AG04449 (cell line): Measurements from ENCODE around the gene CRELD2.

Source experiments
- CTCF ChIA-PET: fragments of 350-600 bp; formaldehyde crosslinking; extraction: SDS; loops from one replicate; lab custom pipeline; 2021; ENCODE audit warnings: antibody characterized with exemption; lab: Yijun Ruan, JAX
- POLR2A ChIA-PET: fragments of 400-600, 350-600 bp; formaldehyde crosslinking; extraction: SDS; loops from one replicate; lab custom pipeline; 2020; ENCODE audit warnings: antibody characterized with exemption, inconsistent platforms; lab: Yijun Ruan, JAX
- DNase-seq: peaks from one replicate; pipeline ENCODE4 v3.0.0-alpha.2; 2010; ENCODE audit warnings: low read depth, low spot score
- H3K4me3 ChIP-seq: 2 replicates; pipeline ENCODE4 v1.5.1; 2011; ENCODE audit warnings: low read depth, mild to moderate bottlenecking, control low read depth, low read length
- CTCF ChIP-seq: IDR thresholded peaks from one replicate; pipeline ENCODE4 v1.5.1; 2011; ENCODE audit warnings: mild to moderate bottlenecking, moderate library complexity, low read length, control low read depth, inconsistent platforms; ENCODE audit not compliant: insufficient read depth; ENCODE audit errors: missing control alignments

CRELD2 gene

DNA sequence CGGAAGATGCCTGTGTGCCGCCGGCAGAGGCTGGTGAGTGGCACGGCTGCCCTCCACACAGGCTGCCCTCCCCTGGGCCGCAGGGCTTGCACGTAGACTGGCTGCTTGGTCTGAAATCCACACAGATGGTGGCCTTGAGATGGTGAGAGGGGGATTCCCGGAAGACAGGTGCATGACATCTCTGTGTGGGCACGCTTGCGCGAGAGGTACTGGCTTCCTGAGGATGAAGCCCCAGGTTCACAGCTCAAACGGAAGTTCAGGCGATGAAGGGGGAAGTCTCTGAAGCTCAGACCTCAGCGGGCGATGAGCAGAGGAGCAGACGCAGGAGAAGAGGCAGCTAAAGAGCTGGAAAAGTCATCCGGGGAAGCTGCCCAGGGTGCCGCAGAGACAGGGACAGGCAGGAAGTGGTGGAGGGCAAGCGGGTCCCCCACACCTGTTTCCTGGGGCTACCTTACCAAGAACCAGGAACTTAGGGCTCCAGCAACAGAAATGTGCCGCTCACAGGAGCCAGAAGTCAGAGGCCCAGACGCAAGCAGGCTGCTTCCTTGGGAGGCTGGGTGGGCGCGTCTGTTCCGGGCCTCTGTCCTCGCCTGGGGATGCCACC is 7.2 kb downstream of the CRELD2 start:
- no peak for TF ChIP-seq CTCF
- CTCF ChIA-PET = interaction anchor here (5.5 kb wide), 1 partner anchor 105 kb away, joined by 40 read pairs; no protein-coding TSS in a partner anchor
- DNase-seq = no peak
- H3K4me3 ChIP-seq = no peak overlapping the region
- POLR2A ChIA-PET = interaction anchor here (0.6 kb wide), 1 partner anchor 14 kb away, joined by 3 read pairs; no protein-coding TSS in a partner anchor

- no peak for TF ChIP-seq CTCF
- no peak for DNase-seq
- ChIA-PET CTCF (interaction anchor here (0.9 to 5.5 kb wide), 2 partner anchors 87 to 104 kb away, joined by 3 to 40 read pairs; no protein-coding TSS in a partner anchor), POLR2A (no interaction called here)
- H3K4me3 ChIP-seq = no peak overlapping the region
Measured at GRCh38 chr22:49926916-49927315, 8.5 kb downstream of the CRELD2 start.

DNA sequence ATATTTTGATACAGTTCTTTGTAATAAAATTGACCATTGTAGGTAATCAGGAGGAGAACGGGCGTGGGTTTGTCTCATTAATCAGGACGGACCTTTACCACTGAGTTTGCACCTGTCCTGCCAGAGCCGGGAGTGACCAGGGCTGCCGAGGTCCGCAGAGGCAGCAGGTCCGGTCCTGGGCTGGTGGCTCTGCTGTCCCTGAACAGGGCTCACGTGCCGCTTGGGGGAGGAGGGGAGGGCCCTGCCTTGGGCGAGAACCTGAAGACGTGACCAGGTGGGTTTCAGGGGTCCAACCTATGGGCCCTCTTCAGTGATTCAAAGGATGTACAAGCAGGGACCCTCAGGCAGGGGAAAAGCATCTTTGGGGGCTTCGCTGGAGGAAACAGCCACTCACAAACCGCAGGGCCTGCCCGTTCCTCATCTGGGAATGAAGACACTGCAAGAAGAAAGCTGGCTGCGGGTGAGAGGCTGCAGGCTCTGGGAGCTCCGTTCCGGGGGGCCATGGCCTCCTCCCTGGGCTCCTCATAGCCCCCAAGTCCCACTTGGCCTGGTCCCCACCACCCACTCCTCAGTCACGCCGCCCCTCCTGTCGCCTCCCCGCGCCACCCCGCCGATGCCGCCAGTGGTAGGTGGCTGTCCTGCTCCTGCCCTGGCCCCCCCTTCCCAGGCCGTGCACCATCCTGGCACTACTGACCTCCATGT is 9.2 kb downstream of the CRELD2 start:
- no peak for DNase-seq
- H3K4me3 ChIP-seq = no peak overlapping the region
- ChIA-PET POLR2A (no interaction called here), CTCF (interaction anchor here (0.9 to 5.5 kb wide), 2 partner anchors 86 to 103 kb away, joined by 3 to 40 read pairs; no protein-coding TSS in a partner anchor)
- TF ChIP-seq CTCF = no peak

DNA sequence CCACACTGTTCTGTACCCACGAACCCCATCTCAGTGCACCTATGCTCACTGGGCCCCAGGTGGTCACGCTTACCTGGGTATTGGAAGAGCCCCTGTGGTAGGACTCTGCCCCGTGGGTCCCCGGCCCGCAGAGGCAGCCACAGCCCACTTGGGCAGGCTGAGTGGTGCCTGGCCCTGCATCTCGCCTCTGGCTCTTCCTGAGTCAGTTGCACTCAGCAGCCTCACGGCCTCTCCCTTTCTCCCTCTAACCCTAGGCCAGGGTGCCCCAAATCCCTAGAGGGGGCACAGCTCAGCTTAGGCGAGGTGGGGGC is 9.7 kb downstream of the CRELD2 start:
- no peak for DNase-seq
- no peak for TF ChIP-seq CTCF
- ChIA-PET POLR2A (no interaction called here), CTCF (interaction anchor here (5.5 kb wide), 1 partner anchor 103 kb away, joined by 40 read pairs; no protein-coding TSS in a partner anchor)
- no peak overlapping the region for H3K4me3 ChIP-seq

DNA sequence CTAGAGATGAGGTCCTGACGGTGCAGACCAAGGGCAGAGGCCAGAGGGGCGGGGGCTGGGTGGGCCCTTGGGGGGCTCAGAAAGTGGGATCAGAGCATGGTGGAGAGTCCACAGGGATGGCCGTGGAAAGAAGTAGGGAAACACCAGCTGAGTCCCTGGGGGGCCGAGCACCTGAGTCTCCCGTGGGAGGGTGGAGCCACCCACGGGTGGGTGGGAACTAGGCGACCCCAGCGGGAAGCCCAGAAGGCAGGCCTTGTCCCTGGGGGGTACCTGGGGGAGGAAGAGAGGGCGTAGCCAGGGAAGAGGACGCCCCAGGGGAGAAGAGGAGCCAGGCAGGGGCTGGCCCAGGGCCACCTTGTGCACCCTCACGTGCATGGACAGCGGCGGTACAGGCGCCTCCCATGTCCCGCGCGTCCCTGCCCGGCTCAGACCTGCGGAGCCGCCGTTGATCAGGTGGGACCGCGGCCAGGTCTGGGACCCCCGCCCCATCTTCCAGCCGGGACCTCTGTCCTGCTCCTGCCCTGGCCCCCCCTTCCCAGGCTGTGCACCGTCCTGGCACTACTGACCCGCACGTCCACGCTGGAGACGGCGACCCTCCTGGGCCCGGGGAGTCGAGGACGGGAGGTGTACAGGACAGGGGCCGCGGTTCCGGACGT is 10.2 kb downstream of the CRELD2 start:
- ChIA-PET POLR2A (no interaction called here), CTCF (interaction anchor here (5.5 kb wide), 1 partner anchor 102 kb away, joined by 40 read pairs; no protein-coding TSS in a partner anchor)
- H3K4me3 ChIP-seq = no peak overlapping the region
- TF ChIP-seq CTCF = no peak
- no peak for DNase-seq
